Posterior vena cava (tissue), 2 donors: ENCODE data around the gene SPATS2L. TPM values are rescaled to one million over a fixed set of nuclear protein-coding genes. Genes with fewer than 3 reads are reported as not detected.

Source experiments
- DNase-seq: peaks from one replicate; pipeline ENCODE4 v3.0.0-alpha.2; 2020; ENCODE audit warnings: low spot score
- intact Hi-C, 2 donors: fragments of 100-400 bp; cut with DNase I; formaldehyde crosslinking; loops; one replicate each; pipeline versions ENCODE4 v1.14.1 to v1.14.2; 2022 to 2023
- long read RNA-seq, 2 donors: library from polyadenylated mRNA; unstranded; transcript quantifications; one replicate each; pipeline ENCODE4 v2.0.0, GENCODE V29; 2020 to 2021
- total RNA-seq, 2 donors: library from RNA; stranded (reverse); fragmentation: NEBNext Ultra II Directional; extraction: Animal tissue kit (Norgen Biotek cat#: 25700); gene quantifications; one replicate each; pipeline ENCODE4 v1.2.1, GENCODE V29; 2021
- donor health status: DM: yes; HTN: yes; CAD: no.
- donor health status: DM: yes; HTN: yes; CAD: no.

Gene SPATS2L
- total RNA-seq, result 10 to 100 TPM; 68.7 to 76.6 TPM
- long read RNA-seq, donor 1, transcript SPATS2L-204 (13 exons, 2,463 nt), result major isoform, 9 of 55 reads
- long read RNA-seq, donor 1, partial matches to known transcripts, result 18 of 55 reads
- long read RNA-seq, donor 1, other reads (novel, unspliced or antisense), result 22 of 55 reads
- long read RNA-seq, donor 2, transcript SPATS2L-202 (12 exons, 2,119 nt), result major isoform, 7 of 25 reads
- long read RNA-seq, donor 2, partial matches to known transcripts, result 9 of 25 reads
- long read RNA-seq, donor 2, other reads (novel, unspliced or antisense), result 6 of 25 reads

DNA sequence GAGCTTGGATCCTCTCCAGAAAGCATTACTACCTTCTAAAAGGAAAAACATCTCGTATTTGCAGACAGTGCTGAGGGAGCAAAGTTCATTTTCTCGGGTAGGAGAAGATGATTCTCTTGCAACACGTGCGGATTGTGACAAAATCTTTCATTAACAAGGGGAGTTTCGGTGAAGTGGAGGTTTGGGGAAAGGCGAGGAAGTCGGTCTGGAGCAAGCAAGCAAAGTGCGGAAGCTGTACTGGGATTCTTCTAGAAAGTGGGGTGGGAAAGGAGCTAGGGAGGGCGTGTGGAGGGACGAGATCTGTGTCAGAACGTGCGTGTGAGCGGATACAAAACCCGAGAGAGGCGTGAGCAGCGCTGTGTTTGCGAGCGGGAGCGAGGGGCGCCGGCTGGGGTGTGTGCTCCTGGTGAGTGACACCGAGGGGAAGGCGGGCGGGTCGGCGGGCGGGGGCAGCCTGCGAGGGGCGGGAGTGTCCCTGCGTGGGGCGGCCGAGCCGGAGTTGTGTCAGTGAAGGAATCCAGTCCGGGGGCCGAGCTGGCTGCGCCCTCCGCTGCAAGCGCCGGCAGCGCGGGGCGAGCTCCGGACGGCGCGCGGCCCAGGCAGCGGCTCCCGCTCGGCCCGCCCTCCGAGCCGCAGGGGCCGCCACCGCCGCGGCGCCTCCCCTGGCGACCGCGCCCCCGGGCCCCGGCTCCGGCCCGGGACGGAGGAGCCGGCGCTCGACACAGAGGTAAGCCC lies at the start of gene SPATS2L:
TSS of gene SPATS2L (plus strand) at position 498 of the 735 bp plus-strand sequence. CDS start 82,552 bp downstream, outside the sequence.
- intact Hi-C loops, result loop anchor here in 1 of 2 donors (10.0 kb wide), 1 partner anchor 158 kb away; no protein-coding TSS in a partner anchor
- peak; percentile 94 for DNase-seq

DNA sequence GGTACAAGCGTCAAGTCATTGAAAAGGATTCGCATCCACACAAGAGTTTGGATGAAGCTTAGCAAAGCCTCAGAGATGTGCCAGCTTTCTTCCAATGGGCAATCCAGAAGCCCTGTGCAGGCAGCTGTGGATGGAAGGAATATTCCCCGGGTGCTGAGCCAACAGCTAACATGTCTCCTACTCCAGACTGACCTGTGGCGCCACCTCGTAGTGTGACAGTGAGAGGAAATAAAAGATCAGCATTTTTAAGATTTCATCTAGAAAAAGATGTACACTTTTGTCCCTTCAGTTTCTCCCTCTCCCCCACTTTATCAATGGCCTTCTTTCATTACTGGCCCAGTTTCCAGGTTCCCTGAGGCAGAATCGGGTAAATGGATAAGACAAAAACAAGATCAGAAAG lies 48.9 kb upstream of the SPATS2L start:
- no peak for DNase-seq

GRCh38 chr2:200258081-200258480 lies 48.4 kb upstream of the SPATS2L start:
- DNase-seq, result no peak
- intact Hi-C loops, result no loop called here

More for the DNA sequence above, 48.9 kb upstream of the SPATS2L start:
- intact Hi-C loops, result no loop called here

DNA sequence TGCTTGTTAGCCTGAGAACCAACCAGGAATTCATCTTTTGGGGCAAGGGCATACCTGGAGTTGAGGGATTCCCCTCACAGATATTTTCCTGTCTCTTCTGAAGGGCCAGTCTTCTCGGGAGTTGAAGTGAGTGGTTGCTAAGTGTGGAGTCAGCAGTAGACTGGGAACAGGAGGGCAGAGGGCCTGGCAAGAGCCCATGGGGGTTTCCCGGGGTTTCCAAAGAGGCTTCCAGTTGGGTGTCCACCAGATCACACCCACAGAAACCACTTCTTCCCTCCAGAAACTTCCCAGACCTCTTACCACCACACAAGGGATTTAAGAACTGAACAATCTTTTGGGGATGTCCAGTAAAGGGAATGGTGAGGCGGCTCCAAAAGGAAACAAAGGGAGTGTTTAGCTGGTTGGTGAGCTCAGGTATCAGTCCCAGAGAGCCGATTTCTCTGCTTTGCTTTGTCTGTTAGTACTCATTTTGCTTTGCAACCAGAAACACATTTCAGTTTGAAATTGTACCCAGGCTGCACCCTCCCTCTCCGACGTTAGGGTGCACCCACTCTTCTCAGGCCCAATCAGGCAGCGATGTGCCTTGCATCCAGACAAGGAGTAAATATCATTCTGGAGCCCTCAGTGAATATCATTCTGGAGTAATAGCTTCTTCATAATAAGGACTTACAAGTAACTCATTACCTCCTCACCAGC lies 47.5 kb upstream of the SPATS2L start:
- intact Hi-C loops, result no loop called here
- DNase-seq, result no peak

DNA sequence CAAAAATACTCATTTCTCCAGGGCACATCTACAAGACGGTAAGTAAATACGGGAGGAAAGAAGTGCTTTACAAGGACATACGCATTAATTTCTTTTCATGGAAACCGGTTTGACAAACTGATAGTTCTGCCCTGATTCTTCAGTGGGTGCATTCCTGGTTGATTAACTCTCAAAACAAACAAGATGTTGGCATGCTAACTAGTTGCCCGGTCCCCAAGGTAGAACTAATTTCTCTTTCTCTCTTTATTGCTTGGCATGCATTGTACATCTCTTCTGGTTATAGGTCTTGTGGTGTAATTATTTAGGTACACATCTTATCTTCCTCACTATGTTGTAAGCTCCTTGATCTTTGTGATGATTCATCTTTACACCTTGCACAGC lies 46.9 kb upstream of the SPATS2L start:
- no peak for DNase-seq
- intact Hi-C loops, result no loop called here

GRCh38 chr2:200262047-200262446 lies 44.4 kb upstream of the SPATS2L start:
- intact Hi-C loops, result no loop called here
- DNase-seq, result no peak

GRCh38 chr2:200263279-200263678 lies 43.2 kb upstream of the SPATS2L start:
- intact Hi-C loops, result no loop called here
- no peak for DNase-seq

DNA sequence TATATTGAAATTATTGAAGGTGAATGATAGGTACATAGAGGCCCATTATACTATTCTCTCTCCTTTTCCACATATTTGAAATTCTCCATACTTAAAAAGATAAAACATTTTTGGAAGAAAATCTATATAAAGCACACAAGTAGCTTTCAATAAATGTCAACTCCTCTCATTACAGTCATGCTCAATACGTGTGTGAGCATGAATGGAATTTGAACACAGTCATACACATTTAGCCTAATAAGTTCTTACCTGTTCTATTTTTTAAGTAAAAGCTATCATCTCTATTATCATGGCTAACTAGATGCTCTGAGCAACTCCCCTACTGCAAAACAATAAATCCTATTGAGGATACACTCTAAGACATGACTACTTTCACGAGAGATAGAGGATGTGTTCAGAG lies 41.9 kb upstream of the SPATS2L start:
- no peak for DNase-seq
- intact Hi-C loops, result no loop called here

DNA sequence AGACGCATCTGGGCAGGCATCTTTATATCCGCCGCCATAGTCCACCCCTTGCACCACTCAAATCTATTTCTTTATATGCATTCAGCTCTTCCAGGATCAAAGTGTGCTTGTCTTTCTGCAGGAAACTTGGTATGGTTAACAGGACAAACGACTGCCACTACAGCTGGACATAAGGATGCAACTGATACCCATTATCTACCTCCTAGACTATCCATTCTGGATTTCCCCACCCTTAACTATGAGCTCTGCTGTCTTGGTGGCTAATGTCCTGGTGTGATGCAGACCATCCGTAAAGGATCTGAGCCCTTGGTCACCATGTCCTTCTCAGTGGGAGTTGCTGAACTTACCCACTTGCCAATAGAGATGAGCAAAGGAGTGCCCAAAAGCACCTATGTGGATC lies 40.1 kb upstream of the SPATS2L start:
- DNase-seq, result no peak
- intact Hi-C loops, result no loop called here

DNA sequence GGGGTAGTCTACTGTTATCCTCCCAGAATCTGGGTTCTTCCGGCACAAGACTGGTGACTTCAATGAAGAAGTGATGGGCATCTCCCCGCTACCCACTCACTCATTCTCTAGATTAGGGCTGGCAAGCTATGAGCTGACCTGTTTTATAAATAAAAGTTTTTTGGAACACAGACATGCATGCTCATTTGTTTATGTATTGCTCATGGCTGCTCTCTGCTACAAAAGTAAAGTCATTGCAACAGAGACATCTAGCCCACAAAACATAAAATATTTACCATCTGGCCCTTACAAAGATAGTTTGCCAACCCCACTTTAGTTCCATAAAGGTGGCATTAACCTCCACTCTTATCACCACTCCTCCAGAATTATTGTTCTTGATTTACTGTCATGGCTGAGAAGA lies 39.1 kb upstream of the SPATS2L start:
- intact Hi-C loops, result no loop called here
- no peak for DNase-seq

DNA sequence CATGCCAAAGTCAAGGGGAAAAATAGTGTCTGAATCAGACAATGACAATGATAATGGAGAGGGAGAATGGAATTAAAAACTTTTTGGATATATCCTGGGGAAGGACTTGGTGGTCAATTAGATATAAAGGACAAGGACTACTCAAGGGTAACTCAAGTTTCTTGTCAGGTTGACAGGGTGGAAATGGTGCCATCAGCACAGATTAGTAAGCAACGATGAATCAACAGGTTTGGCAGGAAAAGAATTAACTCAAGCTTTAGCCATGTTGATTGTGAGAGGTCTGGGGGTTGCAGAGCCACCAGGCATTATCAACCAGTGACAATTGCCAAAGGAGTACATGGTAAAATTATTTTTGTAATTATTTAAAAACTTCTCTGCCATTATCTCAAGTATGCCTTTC lies 35.8 kb upstream of the SPATS2L start:
- no peak for DNase-seq

DNA sequence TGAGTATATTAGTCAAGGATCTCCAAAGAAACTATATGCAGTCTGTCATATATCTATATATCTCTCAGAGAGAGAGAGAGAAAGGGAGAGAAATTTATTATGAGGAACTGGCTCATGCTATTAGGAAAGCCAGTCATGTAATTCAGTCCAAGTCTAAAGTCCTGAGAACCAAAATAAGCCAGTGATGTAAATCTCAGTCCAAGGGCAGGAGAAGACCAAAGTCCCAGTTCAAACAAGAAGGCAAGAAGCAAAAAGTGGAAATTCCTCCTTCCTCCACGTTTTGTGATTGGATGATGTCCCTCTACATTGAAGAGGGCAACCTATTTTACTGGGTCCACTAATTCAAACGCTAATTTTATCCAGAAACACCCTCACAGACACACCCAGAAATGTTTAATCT lies 34.2 kb upstream of the SPATS2L start:
- intact Hi-C loops, result no loop called here
- DNase-seq, result no peak

More for the DNA sequence above, 35.8 kb upstream of the SPATS2L start:
- intact Hi-C loops, result no loop called here

DNA sequence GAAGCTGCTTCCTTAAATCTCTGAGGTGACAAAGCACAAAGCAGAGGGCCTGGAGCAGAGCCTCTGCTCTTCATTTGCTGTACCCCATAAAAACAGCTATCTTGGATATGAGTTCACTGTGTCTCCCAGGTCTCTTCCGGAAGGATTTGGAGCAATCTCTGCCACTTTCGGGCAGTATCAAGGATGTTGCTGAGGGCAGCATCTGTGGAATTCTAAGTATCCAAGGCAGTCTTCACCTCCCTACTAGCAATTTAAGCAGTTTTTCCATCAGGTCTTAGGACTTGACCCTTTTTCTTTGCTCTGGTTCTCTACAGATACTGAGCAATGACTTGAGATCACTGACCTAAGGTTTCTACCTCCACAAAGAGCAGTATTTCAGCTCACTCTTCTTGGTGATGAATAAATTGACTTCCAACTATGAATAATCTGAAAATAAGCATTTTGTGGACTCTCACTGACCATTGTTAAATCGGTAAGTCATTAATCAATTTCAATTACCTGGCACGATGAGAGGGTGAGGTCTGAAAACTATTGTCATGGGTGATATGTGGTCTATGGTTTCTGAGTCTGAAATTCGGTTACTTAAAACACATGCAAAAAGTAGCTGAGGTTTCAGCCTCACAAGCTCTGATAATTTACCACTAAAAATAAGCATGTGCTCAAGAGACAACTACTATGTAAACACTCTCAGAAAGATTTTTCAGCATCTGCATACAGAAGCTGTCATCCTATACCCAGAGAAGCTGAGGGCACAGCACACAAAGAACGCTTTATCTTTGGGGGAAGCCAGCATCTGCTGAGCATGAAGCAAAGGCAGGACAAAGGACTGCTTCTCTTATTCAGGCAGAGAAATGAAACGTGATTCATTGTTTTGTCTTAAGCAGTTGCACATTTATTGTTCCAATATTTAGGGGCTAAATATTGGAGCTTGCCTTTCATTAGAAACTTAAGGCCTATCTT lies 32.1 kb upstream of the SPATS2L start:
- intact Hi-C loops, result no loop called here
- no peak for DNase-seq

GRCh38 chr2:200275295-200276013 lies 31.0 kb upstream of the SPATS2L start:
- no peak for DNase-seq

DNA sequence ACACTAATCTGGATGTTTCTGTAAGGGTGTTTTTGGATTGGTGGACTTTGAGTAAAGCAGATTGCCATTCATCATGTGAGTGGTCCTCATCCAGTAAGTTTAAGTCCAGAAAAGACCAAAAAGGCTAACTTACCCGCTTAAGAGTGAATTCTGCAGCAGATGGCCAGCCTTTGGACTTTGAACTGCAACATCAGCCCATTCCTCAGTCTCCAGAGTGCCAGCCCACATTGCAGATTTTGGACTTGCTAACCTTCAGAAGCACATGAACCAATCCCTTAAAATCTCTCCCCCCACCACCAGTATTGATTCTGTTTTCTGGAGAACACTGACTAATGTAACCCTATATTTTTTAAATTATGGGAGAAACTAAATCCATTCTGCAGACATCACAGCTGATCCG lies 30.0 kb upstream of the SPATS2L start:
- intact Hi-C loops, result no loop called here
- no peak for DNase-seq

More at GRCh38 chr2:200275295-200276013, 31.0 kb upstream of the SPATS2L start:
- intact Hi-C loops, result no loop called here

DNA sequence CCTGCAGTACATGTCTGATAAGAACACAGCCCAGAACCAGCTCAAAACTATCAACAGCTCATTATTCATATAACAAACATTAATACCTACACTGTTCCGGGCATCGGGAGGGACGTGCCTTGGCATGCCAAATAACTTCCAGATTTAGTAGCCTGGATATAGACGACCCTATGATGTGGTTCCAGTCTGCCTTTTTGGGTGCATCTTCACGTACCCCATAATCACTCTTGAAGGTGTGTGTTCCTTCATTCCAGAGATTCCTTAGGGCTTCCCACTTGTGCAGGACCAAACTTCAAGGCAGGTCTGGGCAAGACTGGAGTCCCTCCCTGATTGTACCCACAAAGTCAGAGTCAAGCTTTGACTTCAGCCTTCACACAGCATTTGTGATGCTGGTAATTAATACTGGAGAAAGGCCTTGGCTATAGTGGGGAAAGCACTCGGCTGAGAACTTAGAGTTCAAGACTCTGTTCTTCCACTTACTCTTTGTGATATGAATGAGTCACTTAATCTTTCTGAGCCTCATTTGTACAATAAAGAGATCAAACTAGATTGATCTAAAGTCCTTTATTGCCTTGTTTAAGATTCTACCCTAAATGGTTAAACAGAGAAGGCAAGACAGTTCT lies 27.7 kb upstream of the SPATS2L start:
- intact Hi-C loops, result no loop called here
- DNase-seq, result no peak

GRCh38 chr2:200279857-200280256 lies 26.6 kb upstream of the SPATS2L start:
- intact Hi-C loops, result no loop called here

DNA sequence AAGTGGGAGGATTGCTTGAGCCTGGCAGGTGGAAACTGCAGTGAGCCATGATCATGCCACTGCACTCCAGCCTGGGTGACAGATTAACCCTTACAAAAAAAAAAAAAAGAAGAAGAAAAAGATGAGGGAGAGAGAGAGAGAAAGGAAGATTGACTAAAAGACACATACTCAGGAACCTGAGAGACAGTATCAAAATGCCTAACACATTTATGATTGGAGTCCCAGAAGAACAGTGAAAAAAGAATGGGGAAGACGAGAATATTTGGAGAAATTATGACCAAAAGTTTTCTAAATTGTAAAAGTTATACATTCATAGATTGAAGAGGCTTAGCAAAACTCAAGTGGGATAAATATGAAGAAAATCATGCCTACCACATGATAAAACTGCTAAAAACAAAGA lies 19.9 kb upstream of the SPATS2L start:
- intact Hi-C loops, result no loop called here
- no peak for DNase-seq

More at GRCh38 chr2:200279857-200280256, 26.6 kb upstream of the SPATS2L start:
- no peak for DNase-seq
